Spleen (tissue), 11 donors: ENCODE data around the gene BMP6. TPM values are rescaled to one million over a fixed set of nuclear protein-coding genes. Genes with fewer than 3 reads are reported as not detected.

Source experiments
- DNase-seq: peaks from one replicate; pipeline ENCODE4 v3.0.0-alpha.2; 2020
- H3K27ac ChIP-seq, 8 donors: fragments of 200-600 bp; sonication (generic) in 7 of 8; 1 replicate in 4 of 8; 2 replicates in 4 of 8; pipeline versions ENCODE4 v1.5.0 to v1.8.0; 2016 to 2021; ENCODE audit warnings: inconsistent platforms in 4 of 8, mild to moderate bottlenecking in 4 of 8, moderate library complexity in 1 of 8
- H3K27me3 ChIP-seq, 7 donors: fragments of 200-600 bp; sonication (generic) in 6 of 7; replicated peaks in 1 of 7; 1 replicate in 4 of 7; 2 replicates in 3 of 7; pipeline versions ENCODE4 v1.5.0 to v1.8.0; 2016 to 2021; ENCODE audit warnings: inconsistent platforms in 3 of 7, mild to moderate bottlenecking in 1 of 7
- H3K36me3 ChIP-seq, 6 donors: fragments of 200-600 bp; sonication (generic) in 5 of 6; 1 replicate in 4 of 6; 2 replicates in 2 of 6; pipeline versions ENCODE4 v1.5.0 to v1.8.0; 2016 to 2021; ENCODE audit warnings: inconsistent platforms in 2 of 6
- H3K4me1 ChIP-seq, 6 donors: fragments of 200-600 bp; sonication (generic) in 5 of 6; 1 replicate in 3 of 6; 2 replicates in 3 of 6; pipeline versions ENCODE4 v1.5.0 to v1.8.0; 2016 to 2021; ENCODE audit warnings: inconsistent platforms in 3 of 6
- H3K4me3 ChIP-seq, 8 donors: fragments of 200-600 bp; sonication (generic) in 7 of 8; 1 replicate in 4 of 8; 2 replicates in 4 of 8; pipeline versions ENCODE4 v1.5.0 to v1.8.0; 2016 to 2021; ENCODE audit warnings: inconsistent platforms in 4 of 8, mild to moderate bottlenecking in 4 of 8, moderate library complexity in 2 of 8
- H3K9me3 ChIP-seq, 8 donors: fragments of 200-600 bp; sonication (generic) in 7 of 8; 1 replicate in 4 of 8; 2 replicates in 4 of 8; pipeline versions ENCODE4 v1.5.0 to v1.8.0; 2016 to 2021; ENCODE audit warnings: inconsistent platforms in 4 of 8
- CTCF ChIP-seq, 11 experiments: fragments of 200-600 bp in 7 of 11; fragments of 450-650 bp in 4 of 11; sonication (generic) in 4 of 11; IDR thresholded peaks in 8 of 11; conservative IDR thresholded peaks in 3 of 11; 1 replicate in 7 of 11; 2 replicates in 4 of 11; pipeline versions ENCODE4 v1.4.0 to v1.8.0; 2016 to 2021; ENCODE audit warnings: antibody characterized with exemption in 11 of 11, inconsistent platforms in 4 of 11, mild to moderate bottlenecking in 1 of 11
- POLR2A ChIP-seq, 3 donors: fragments of 450-650 bp; IDR thresholded peaks; one replicate each; pipeline ENCODE4 v1.5.1; 2017; ENCODE audit warnings: antibody characterized with exemption in 3 of 3, mild to moderate bottlenecking in 1 of 3
- POLR2AphosphoS5 ChIP-seq, 3 donors: sonication (generic); formaldehyde crosslinking; IDR thresholded peaks; one replicate each; pipeline ENCODE4 v1.5.1; 2017; ENCODE audit warnings: antibody characterized with exemption in 3 of 3
- WGBS, 5 donors: extraction: QIAGEN DNeasy Blood & Tissue Kit in 3 of 5; methylation state at CpG; one replicate each; pipeline versions ENCODE4 v1.1.5 to v1.1.7; 2013 to 2018; 5-methylcytosine and 5-hydroxymethylcytosine counted together
- intact Hi-C: fragments of 100-400 bp; cut with DNase I; formaldehyde crosslinking; loops from one replicate; pipeline ENCODE4 v1.15.0; 2023; ENCODE audit warnings: low total_unique reads
- polyA plus RNA-seq, 3 donors: library from polyadenylated mRNA; stranded (reverse); fragments of 200-250 nt; gene quantifications; one replicate each; pipeline ENCODE4 v1.2.1, GENCODE V29; 2013
- total RNA-seq, 7 donors: library from RNA; depleted of rRNA in 3 of 7; stranded (reverse); fragments of >200 nt in 3 of 7; fragmentation: NEBNext Ultra II Directional in 4 of 7; extraction: Animal tissue kit (Norgen Biotek cat#: 25700) in 4 of 7; gene quantifications; one replicate each; pipeline versions ENCODE4 v1.1.0 to v1.2.1, GENCODE V29; 2016 to 2021
- donor health status: healthy with polysubstance abuse.
- donor health status: DM: no; HTN: no; CAD: no; lungs with moderate emphysema.
- donor health status: DM: no; HTN: no; CAD: no.
- donor health status: Bipolar disorder and iron deficiency.
- donor health status: healthy.
- donor health status: DM: no; HTN: no; CAD: no.
- donor health status: DM: yes; HTN: yes; CAD: no.

Gene BMP6
- total and polyA plus RNA-seq, 10 donors, result 0.58 to 6.9 (median 4.8) TPM

- Histone ChIP-seq H3K4me1 (no peaks in the 10 kb centered on the region), H3K36me3 (no peaks in the 10 kb centered on the region), H3K27ac (no peak overlapping the region), H3K4me3 (no peak overlapping the region), H3K27me3 (no peaks in the 10 kb centered on the region), H3K9me3 (peaks cover 0 to 4% (median 0%) of the 10 kb centered on the region in 8 donors)
- no peak for DNase-seq
- intact Hi-C loops, result no loop called here
- WGBS, 5 donors, result 61 to 82% (median 72%) methylated on average over 4 of the region's 4 CpGs
- TF ChIP-seq POLR2A (IDR thresholded peaks at IDR 0.05) (no peak), POLR2AphosphoS5 (IDR thresholded peaks at IDR 0.05) (no peak), CTCF (IDR thresholded peaks at IDR 0.05 in 8 of 11, conservative IDR thresholded peaks at IDR 0.05 in 3 of 11) (no peak)
These were observed 107.8 kb downstream of the BMP6 start for GRCh38 chr6:7833751-7834070.

- intact Hi-C loops, result no loop called here
- no peak overlapping the region for H3K27ac ChIP-seq
- no peak for DNase-seq
- H3K4me3 ChIP-seq, result no peak overlapping the region
- no peaks in the 10 kb centered on the region for H3K4me1 ChIP-seq
- H3K9me3 ChIP-seq, result no peaks in the 10 kb centered on the region
- WGBS, 5 donors, result 82 to 95% (median 90%) methylated on average over 4 of the region's 4 CpGs
- H3K27me3 ChIP-seq, result no peaks in the 10 kb centered on the region
- TF ChIP-seq CTCF (IDR thresholded peaks at IDR 0.05 in 8 of 11, conservative IDR thresholded peaks at IDR 0.05 in 3 of 11) (no peak), POLR2AphosphoS5 (IDR thresholded peaks at IDR 0.05) (no peak), POLR2A (IDR thresholded peaks at IDR 0.05) (no peak)
- no peaks in the 10 kb centered on the region for H3K36me3 ChIP-seq
These were observed 110.6 kb downstream of the BMP6 start for GRCh38 chr6:7836371-7837026.

- WGBS, 5 donors, result 63 to 83% (median 68%) methylated on average over 3 of the region's 3 CpGs
- no peak overlapping the region for H3K4me3 ChIP-seq
- H3K4me1 ChIP-seq, result no peaks in the 10 kb centered on the region
- H3K27me3 ChIP-seq, result no peaks in the 10 kb centered on the region
- peaks cover 0 to 9% (median 0%) of the 10 kb centered on the region in 8 donors for H3K9me3 ChIP-seq
- no peaks in the 10 kb centered on the region for H3K36me3 ChIP-seq
- no peak for DNase-seq
- TF ChIP-seq POLR2A (IDR thresholded peaks at IDR 0.05) (no peak), POLR2AphosphoS5 (IDR thresholded peaks at IDR 0.05) (no peak), CTCF (IDR thresholded peaks at IDR 0.05 in 8 of 11, conservative IDR thresholded peaks at IDR 0.05 in 3 of 11) (no peak)
- H3K27ac ChIP-seq, result no peak overlapping the region
- intact Hi-C loops, result no loop called here
These were observed 116.0 kb downstream of the BMP6 start for GRCh38 chr6:7841781-7842468.

GRCh38 chr6:7846966-7847818, 121.3 kb downstream of the BMP6 start:
- Histone ChIP-seq H3K4me1 (no peaks in the 10 kb centered on the region), H3K27ac (no peak overlapping the region), H3K27me3 (no peaks in the 10 kb centered on the region), H3K9me3 (peaks cover 0 to 29% (median 18%) of the 10 kb centered on the region in 8 donors), H3K4me3 (no peak overlapping the region), H3K36me3 (no peaks in the 10 kb centered on the region)
- TF ChIP-seq POLR2A (IDR thresholded peaks at IDR 0.05), result no peak
- no peak for TF ChIP-seq CTCF (IDR thresholded peaks at IDR 0.05 in 8 of 11, conservative IDR thresholded peaks at IDR 0.05 in 3 of 11)
- no peak for TF ChIP-seq POLR2AphosphoS5 (IDR thresholded peaks at IDR 0.05)
- WGBS, 5 donors, result 73 to 90% (median 78%) methylated on average over 7 of the region's 7 CpGs
- intact Hi-C loops, result no loop called here
- no peak for DNase-seq
